Lung (tissue), 12 donors: ENCODE measurements around the gene PMEPA1. TPM values are rescaled to one million over a fixed set of nuclear protein-coding genes. Genes with fewer than 3 reads are reported as not detected.

Source experiments
- ATAC-seq: fragments of 200-7000 bp; cut with Tn5 transposase; one replicate; pipeline ENCODE4 v1.9.1; 2020; ENCODE audit warnings: moderate number of reproducible peaks; ENCODE audit not compliant: insufficient read depth, low FRiP score
- DNase-seq, 3 donors: peaks; one replicate each; pipeline ENCODE4 v3.0.0-alpha.2; 2013 to 2017
- H3K27ac ChIP-seq, 2 donors: one replicate each; pipeline ENCODE4 v1.5.1; 2013; ENCODE audit warnings: mild to moderate bottlenecking in 2 of 2, moderate library complexity in 2 of 2, control low read depth in 1 of 2, inconsistent platforms in 1 of 2, low read depth in 1 of 2, low read length in 1 of 2
- H3K27me3 ChIP-seq, 3 donors: one replicate each; pipeline ENCODE4 v1.5.1; 2013; ENCODE audit warnings: low read length in 2 of 3; ENCODE audit not compliant: control insufficient read depth in 3 of 3, insufficient read depth in 3 of 3
- H3K36me3 ChIP-seq, 4 donors: one replicate each; pipeline ENCODE4 v1.5.1; 2013; ENCODE audit warnings: low read length in 4 of 4, mild to moderate bottlenecking in 1 of 4, moderate library complexity in 1 of 4; ENCODE audit not compliant: control insufficient read depth in 4 of 4, insufficient read depth in 4 of 4
- H3K4me1 ChIP-seq, 5 donors: one replicate each; pipeline ENCODE4 v1.5.1; 2013; ENCODE audit warnings: low read length in 5 of 5, mild to moderate bottlenecking in 2 of 5, moderate library complexity in 1 of 5; ENCODE audit not compliant: control insufficient read depth in 5 of 5, insufficient read depth in 5 of 5
- H3K4me3 ChIP-seq: one replicate; pipeline ENCODE4 v1.5.1; 2013; ENCODE audit warnings: mild to moderate bottlenecking, control low read depth, moderate library complexity
- H3K9ac ChIP-seq, 2 donors: one replicate each; pipeline ENCODE4 v1.5.1; 2013; ENCODE audit warnings: low read length in 2 of 2, control low read depth in 1 of 2; ENCODE audit not compliant: insufficient read depth in 1 of 2
- H3K9me3 ChIP-seq, 4 donors: one replicate each; pipeline ENCODE4 v1.5.1; 2013; ENCODE audit warnings: low read length in 3 of 4, mild to moderate bottlenecking in 1 of 4, moderate library complexity in 1 of 4; ENCODE audit not compliant: control insufficient read depth in 4 of 4, insufficient read depth in 3 of 4
- CTCF ChIP-seq: IDR thresholded peaks from 2 replicates; pipeline ENCODE4 v1.5.1; 2012; ENCODE audit warnings: mild to moderate bottlenecking; ENCODE audit errors: control extremely low read depth, extremely low read depth
- WGBS, 2 donors: extraction: QIAGEN DNeasy Blood & Tissue Kit; methylation state at CpG; one replicate each; pipeline ENCODE4 v1.1.7; 2013; 5-methylcytosine and 5-hydroxymethylcytosine counted together
- polyA plus RNA-seq, 2 donors: library from polyadenylated mRNA; stranded (reverse); fragments of 200-250 nt; gene quantifications; one replicate each; pipeline ENCODE4 v1.2.1, GENCODE V29; 2013
- total RNA-seq, 2 donors: library from RNA; depleted of rRNA in 1 of 2; stranded (reverse); fragments of >200 nt in 1 of 2; gene quantifications; one replicate each; pipeline ENCODE4 v1.2.1, GENCODE V29; 2014 to 2021
- donor health status: control.
- donor health status: control.
- donor health status: Bipolar disorder and iron deficiency.
- donor health status: healthy.
- donor health status: DM: yes; HTN: yes; CAD: no.

Gene PMEPA1
- total and polyA plus RNA-seq, 4 donors: 10.0 to 44.0 (median 23.9) TPM

GRCh38 chr20:57756213-57756612 lies 46.4 kb upstream of the PMEPA1 start:
- H3K4me3 ChIP-seq: no peak overlapping the region
- H3K27me3 ChIP-seq: no peaks in the 10 kb centered on the region
- DNase-seq (no peak), ATAC-seq (no peak)
- TF ChIP-seq CTCF: no peak
- H3K36me3 ChIP-seq: no peaks in the 10 kb centered on the region
- peaks cover 0 to 13% (median 3%) of the 10 kb centered on the region in 5 donors for H3K4me1 ChIP-seq
- H3K9me3 ChIP-seq: peaks cover 0 to 2% (median 0%) of the 10 kb centered on the region in 4 donors
- 95 to 98% methylated on average over 4 of the region's 4 CpGs for WGBS, 2 donors
- no peak overlapping the region for H3K9ac ChIP-seq
- no peak overlapping the region for H3K27ac ChIP-seq

- TF ChIP-seq CTCF: no peak
These were observed 45.8 kb upstream of the PMEPA1 start for GRCh38 chr20:57755609-57756008.

GRCh38 chr20:57754190-57754589 lies 44.4 kb upstream of the PMEPA1 start:
- H3K27ac ChIP-seq: no peak overlapping the region
- H3K9me3 ChIP-seq: peaks cover 0 to 2% (median 0%) of the 10 kb centered on the region in 4 donors
- H3K36me3 ChIP-seq: no peaks in the 10 kb centered on the region
- peaks cover 0 to 23% (median 14%) of the 10 kb centered on the region in 5 donors for H3K4me1 ChIP-seq
- 61 to 63% methylated on average over 3 of the region's 3 CpGs for WGBS, 2 donors
- DNase-seq (no peak), ATAC-seq (no peak)
- TF ChIP-seq CTCF: no peak
- no peaks in the 10 kb centered on the region for H3K27me3 ChIP-seq
- H3K9ac ChIP-seq: no peak overlapping the region
- no peak overlapping the region for H3K4me3 ChIP-seq

More at GRCh38 chr20:57755609-57756008, 45.8 kb upstream of the PMEPA1 start:
- Histone ChIP-seq H3K27ac (no peak overlapping the region), H3K9me3 (peaks cover 0 to 2% (median 0%) of the 10 kb centered on the region in 4 donors), H3K9ac (no peak overlapping the region), H3K36me3 (no peaks in the 10 kb centered on the region), H3K27me3 (no peaks in the 10 kb centered on the region), H3K4me1 (peaks cover 0 to 13% (median 3%) of the 10 kb centered on the region in 5 donors), H3K4me3 (no peak overlapping the region)
- ATAC-seq (no peak), DNase-seq (no peak)
- 81 to 89% methylated on average over 1 of the region's 1 CpG for WGBS, 2 donors
